DOHH2 (cell line): Measurements from ENCODE around the gene HIGD2A.

Experiments used
- H3F3A ChIP-seq: fragments of 200-600 bp; sonication (generic), shearing (Covaris generic); 2 replicates; pipeline ENCODE4 v1.6.0; 2016; ENCODE audit warnings: antibody characterized with exemption, mild to moderate bottlenecking; ENCODE audit not compliant: control insufficient read depth, insufficient read depth
- H3K27ac ChIP-seq: fragments of 200-600 bp; sonication (generic); 2 replicates; pipeline ENCODE4 v1.5.1; 2014; ENCODE audit warnings: low read depth, mild to moderate bottlenecking, low read length, moderate library complexity
- H3K27me3 ChIP-seq: fragments of 200-600 bp; sonication (generic); 2 replicates; pipeline ENCODE4 v1.6.1; 2014; ENCODE audit warnings: mild to moderate bottlenecking, low read length, mixed read lengths; ENCODE audit not compliant: control insufficient read depth
- H3K36me3 ChIP-seq: fragments of 200-600 bp; sonication (generic); 2 replicates; pipeline ENCODE4 v1.6.1; 2014; ENCODE audit warnings: mild to moderate bottlenecking, low read length, moderate library complexity, mixed read lengths; ENCODE audit not compliant: control insufficient read depth
- H3K4me1 ChIP-seq: fragments of 200-600 bp; sonication (generic); 2 replicates; pipeline ENCODE4 v1.6.1; 2014; ENCODE audit warnings: mild to moderate bottlenecking, low read length, mixed read lengths; ENCODE audit not compliant: control insufficient read depth
- H3K4me2 ChIP-seq: fragments of 200-600 bp; sonication (generic); 2 replicates; pipeline ENCODE4 v1.6.0; 2014; ENCODE audit warnings: mild to moderate bottlenecking, low read length, moderate library complexity
- H3K4me3 ChIP-seq: fragments of 200-600 bp; sonication (generic); 2 replicates; pipeline ENCODE4 v1.5.1; 2014; ENCODE audit warnings: mild to moderate bottlenecking, low read length, mixed read lengths
- H3K79me2 ChIP-seq: fragments of 200-600 bp; sonication (generic); 2 replicates; pipeline ENCODE4 v1.6.1; 2014; ENCODE audit warnings: mild to moderate bottlenecking, low read length, mixed read lengths; ENCODE audit not compliant: control insufficient read depth
- H3K9me2 ChIP-seq: fragments of 200-600 bp; sonication (generic); replicated peaks from 2 replicates; pipeline ENCODE4 v1.6.1; 2014; ENCODE audit warnings: mild to moderate bottlenecking, low read length, mixed read lengths; ENCODE audit not compliant: control insufficient read depth
- H3K9me3 ChIP-seq: fragments of 200-600 bp; sonication (generic); 2 replicates; pipeline ENCODE4 v1.6.1; 2014; ENCODE audit warnings: antibody characterized with exemption, low read length, mixed read lengths; ENCODE audit not compliant: control insufficient read depth, insufficient read depth
- H4K20me1 ChIP-seq: fragments of 200-600 bp; sonication (generic); 2 replicates; pipeline ENCODE4 v1.6.0; 2014; ENCODE audit warnings: low read depth, mild to moderate bottlenecking, antibody characterized with exemption, low read length, moderate library complexity; ENCODE audit not compliant: control insufficient read depth, insufficient read depth
- EZH2phosphoT487 ChIP-seq: fragments of 200-600 bp; sonication (generic); IDR thresholded peaks from 2 replicates; pipeline ENCODE4 v1.6.1; 2017; ENCODE audit warnings: borderline replicate concordance, mild to moderate bottlenecking, antibody characterized with exemption, low read length, moderate library complexity, mixed read lengths
- TF ChIP-seq, protein P1 (sequence below): fragments of 200-600 bp; sonication (generic); IDR thresholded peaks from one replicate; pipeline ENCODE4 v1.5.1; 2014; ENCODE audit warnings: antibody characterized with exemption, mild to moderate bottlenecking, low read depth, low read length; ENCODE audit not compliant: poor library complexity, severe bottlenecking

The HIGD2A gene

DNA sequence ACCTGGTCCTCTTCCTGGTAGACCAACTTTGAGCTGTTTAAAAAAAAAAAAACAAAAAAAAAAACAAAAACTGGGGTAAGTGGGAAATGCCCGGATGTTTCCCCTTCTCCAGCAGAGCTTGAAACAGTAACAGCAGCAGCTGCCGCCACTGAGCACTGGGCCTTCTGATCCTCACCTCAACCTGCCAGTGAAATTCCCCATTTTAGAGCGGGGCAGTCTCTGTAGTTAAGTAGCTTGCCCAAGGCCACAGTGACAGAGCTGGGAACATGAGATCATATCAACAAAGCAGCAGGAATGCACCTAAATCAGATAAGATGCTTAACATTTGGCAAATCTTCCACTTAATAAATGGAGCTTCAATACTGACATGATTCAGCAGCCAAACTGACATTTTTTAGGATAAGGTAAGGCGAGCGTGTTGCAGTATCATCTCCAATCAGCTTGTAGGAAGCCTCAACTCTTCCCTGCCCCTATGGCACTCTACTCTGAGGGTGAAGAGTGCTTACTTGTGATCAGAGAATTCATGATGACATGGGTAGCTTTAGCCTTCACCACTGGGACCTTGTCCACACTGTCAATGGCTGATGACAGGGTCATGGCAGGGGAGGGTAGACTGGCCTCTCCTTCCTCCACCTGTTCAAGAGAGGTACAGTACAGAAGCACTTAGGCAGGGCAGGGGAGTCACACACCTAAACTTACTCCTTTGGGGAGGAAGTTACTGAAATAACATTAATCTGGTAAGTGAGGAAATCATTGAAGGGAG, 36.3 kb upstream of the HIGD2A start:
- TF ChIP-seq, protein P1, sequence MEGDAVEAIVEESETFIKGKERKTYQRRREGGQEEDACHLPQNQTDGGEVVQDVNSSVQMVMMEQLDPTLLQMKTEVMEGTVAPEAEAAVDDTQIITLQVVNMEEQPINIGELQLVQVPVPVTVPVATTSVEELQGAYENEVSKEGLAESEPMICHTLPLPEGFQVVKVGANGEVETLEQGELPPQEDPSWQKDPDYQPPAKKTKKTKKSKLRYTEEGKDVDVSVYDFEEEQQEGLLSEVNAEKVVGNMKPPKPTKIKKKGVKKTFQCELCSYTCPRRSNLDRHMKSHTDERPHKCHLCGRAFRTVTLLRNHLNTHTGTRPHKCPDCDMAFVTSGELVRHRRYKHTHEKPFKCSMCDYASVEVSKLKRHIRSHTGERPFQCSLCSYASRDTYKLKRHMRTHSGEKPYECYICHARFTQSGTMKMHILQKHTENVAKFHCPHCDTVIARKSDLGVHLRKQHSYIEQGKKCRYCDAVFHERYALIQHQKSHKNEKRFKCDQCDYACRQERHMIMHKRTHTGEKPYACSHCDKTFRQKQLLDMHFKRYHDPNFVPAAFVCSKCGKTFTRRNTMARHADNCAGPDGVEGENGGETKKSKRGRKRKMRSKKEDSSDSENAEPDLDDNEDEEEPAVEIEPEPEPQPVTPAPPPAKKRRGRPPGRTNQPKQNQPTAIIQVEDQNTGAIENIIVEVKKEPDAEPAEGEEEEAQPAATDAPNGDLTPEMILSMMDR, result no peak
- no peak for TF ChIP-seq EZH2phosphoT487
- Histone ChIP-seq H3K9me2 (no peaks in the 10 kb centered on the region), H3K27ac (no peak overlapping the region)

DNA sequence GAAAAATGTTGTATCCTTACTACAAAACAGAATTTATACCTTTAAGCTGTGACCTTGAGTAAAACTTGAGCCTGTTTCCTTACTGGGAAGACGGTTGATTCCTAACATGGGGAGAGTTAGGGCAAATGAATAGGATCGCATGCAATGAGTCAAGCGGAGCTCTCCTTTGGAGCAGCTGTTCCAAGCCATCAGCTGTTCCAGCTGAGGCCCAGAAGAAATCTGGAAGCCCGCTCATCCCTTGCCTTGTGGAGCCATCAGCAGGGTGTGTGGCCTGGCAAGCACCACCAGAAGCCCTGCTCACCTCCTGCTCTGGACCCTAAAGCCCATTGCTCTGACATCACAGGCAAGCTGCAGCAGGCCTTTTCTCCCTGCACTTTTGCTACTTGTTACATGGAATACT, 35.0 kb upstream of the HIGD2A start:
- Histone ChIP-seq H4K20me1 (peaks cover 3% of the 10 kb centered on the region; the same call in 1 of the 2 replicates), H3K36me3 (peaks cover 89% of the 10 kb centered on the region), H3K4me2 (no peak overlapping the region), H3K9me2 (no peaks in the 10 kb centered on the region), H3K4me3 (no peak overlapping the region), H3K27me3 (no peaks in the 10 kb centered on the region), H3K27ac (no peak overlapping the region), H3F3A (peaks cover 2% of the 10 kb centered on the region; the same call in 1 of the 2 replicates), H3K79me2 (peaks cover 74% of the 10 kb centered on the region), H3K9me3 (no peaks in the 10 kb centered on the region), H3K4me1 (no peaks in the 10 kb centered on the region)
- TF ChIP-seq EZH2phosphoT487, result no peak
- TF ChIP-seq, protein P1, result no peak

More for the DNA sequence above, 36.3 kb upstream of the HIGD2A start:
- Histone ChIP-seq H3K27me3 (no peaks in the 10 kb centered on the region), H3K4me2 (no peak overlapping the region), H3K4me3 (no peak overlapping the region), H3F3A (peaks cover 2% of the 10 kb centered on the region; the same call in 1 of the 2 replicates), H4K20me1 (no peaks in the 10 kb centered on the region; the same call in 1 of the 2 replicates), H3K4me1 (no peaks in the 10 kb centered on the region), H3K9me3 (no peaks in the 10 kb centered on the region), H3K36me3 (peaks cover 92% of the 10 kb centered on the region), H3K79me2 (peaks cover 63% of the 10 kb centered on the region)

DNA sequence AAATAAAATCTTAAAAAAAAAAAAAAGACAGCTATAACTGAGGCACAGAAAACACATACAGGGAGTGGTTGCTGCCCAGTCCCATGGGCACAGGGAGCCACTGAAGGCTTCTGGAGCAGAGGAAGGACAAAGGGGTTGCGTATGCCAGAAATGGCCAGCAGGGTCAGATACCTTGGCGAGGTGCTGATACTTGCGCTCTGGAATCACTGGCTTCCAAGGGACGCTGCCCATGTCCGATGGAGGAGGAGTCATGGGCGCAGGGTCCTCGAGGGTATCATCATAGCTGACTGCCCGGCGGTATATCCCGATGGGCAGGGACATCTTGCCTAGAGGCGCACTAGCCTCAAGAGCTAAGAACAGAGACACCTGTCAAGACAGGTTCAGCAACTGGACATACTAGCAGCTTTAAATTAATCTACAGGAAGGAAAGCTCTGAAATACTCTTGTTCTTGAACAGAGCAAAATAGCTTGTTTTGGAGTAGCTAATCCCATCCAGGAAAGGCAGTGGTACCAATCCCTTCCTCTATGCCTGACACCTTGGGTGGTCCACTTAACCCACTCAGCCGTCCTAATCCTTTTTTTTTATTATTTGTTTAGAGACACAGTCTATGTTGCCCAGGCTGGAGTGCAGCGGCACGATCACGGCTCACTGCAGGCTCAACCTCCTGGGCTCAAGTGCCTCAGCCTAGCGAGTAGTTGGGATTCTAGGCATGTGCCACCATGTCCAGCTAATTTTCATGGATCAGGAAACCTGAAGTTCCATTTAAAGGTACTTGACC, 33.0 kb upstream of the HIGD2A start:
- Histone ChIP-seq H3K36me3 (peaks cover 75% of the 10 kb centered on the region), H3K4me3 (no peak overlapping the region), H3K27ac (no peak overlapping the region), H3K9me3 (no peaks in the 10 kb centered on the region), H3K9me2 (no peaks in the 10 kb centered on the region), H4K20me1 (peaks cover 7% of the 10 kb centered on the region; the same call in 1 of the 2 replicates), H3K27me3 (no peaks in the 10 kb centered on the region), H3K4me1 (peaks cover 9% of the 10 kb centered on the region), H3F3A (peaks cover 2% of the 10 kb centered on the region; the same call in 1 of the 2 replicates), H3K79me2 (peaks cover 86% of the 10 kb centered on the region), H3K4me2 (no peak overlapping the region)
- TF ChIP-seq, protein P1, result no peak
- no peak for TF ChIP-seq EZH2phosphoT487
